WERI-Rb-1 (cell line): ENCODE results near the gene EVL.

Experiments
- DNase-seq: peaks from one replicate; pipeline ENCODE4 v3.0.0-alpha.2; 2020
- H3K27ac ChIP-seq: fragments of 250-450 bp; sonication (Bioruptor Pico); 2 replicates; pipeline ENCODE4 v1.5.1; 2020; ENCODE audit warnings: mild to moderate bottlenecking, moderate library complexity
- H3K27me3 ChIP-seq: fragments of 250-450 bp; sonication (Bioruptor Pico); 2 replicates; pipeline ENCODE4 v1.5.1; 2021; ENCODE audit warnings: mild to moderate bottlenecking, low read depth, moderate library complexity; ENCODE audit not compliant: insufficient read depth, severe bottlenecking
- H3K36me3 ChIP-seq: fragments of 250-450 bp; sonication (Bioruptor Pico); 2 replicates; pipeline ENCODE4 v1.5.1; 2020; ENCODE audit warnings: mild to moderate bottlenecking, moderate library complexity
- H3K4me3 ChIP-seq: 2 replicates; pipeline ENCODE4 v1.5.1; 2011; ENCODE audit warnings: low read depth, mild to moderate bottlenecking, control low read depth, low read length
- H3K9me3 ChIP-seq: fragments of 250-450 bp; sonication (Bioruptor Pico); 2 replicates; pipeline ENCODE4 v1.5.1; 2021; ENCODE audit warnings: mild to moderate bottlenecking, moderate library complexity; ENCODE audit not compliant: severe bottlenecking
- TF ChIP-seq, protein P1 (sequence below): IDR thresholded peaks from 2 replicates; pipeline ENCODE4 v1.5.1; 2011; ENCODE audit warnings: low read depth, mild to moderate bottlenecking, control low read depth, inconsistent platforms, low read length

The EVL gene

DNA sequence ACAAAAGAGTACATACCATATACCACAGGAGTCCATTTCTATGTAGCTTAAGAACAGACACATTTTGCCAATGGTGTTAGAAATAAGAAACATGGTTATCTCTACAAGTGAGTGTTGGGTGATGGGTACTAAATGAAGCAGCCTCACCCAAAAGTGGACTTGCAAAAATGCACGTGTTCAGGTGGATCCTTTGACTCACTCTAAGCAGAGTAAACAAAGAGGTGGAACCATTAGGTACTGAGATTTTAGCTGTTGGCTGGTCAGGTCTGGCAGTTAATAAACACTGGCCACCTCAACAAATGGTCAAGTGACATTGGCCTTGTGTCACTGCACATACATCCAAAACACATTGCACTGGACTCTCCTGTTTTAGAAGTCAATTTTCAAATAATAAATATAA is 27.6 kb downstream of the EVL start:
- peaks cover 45% of the 10 kb centered on the region for H3K36me3 ChIP-seq
- H3K9me3 ChIP-seq: no peaks in the 10 kb centered on the region
- no peak overlapping the region for H3K27ac ChIP-seq
- no peak for DNase-seq
- H3K27me3 ChIP-seq: no peaks in the 10 kb centered on the region
- H3K4me3 ChIP-seq: no peak overlapping the region
- TF ChIP-seq, protein P1, sequence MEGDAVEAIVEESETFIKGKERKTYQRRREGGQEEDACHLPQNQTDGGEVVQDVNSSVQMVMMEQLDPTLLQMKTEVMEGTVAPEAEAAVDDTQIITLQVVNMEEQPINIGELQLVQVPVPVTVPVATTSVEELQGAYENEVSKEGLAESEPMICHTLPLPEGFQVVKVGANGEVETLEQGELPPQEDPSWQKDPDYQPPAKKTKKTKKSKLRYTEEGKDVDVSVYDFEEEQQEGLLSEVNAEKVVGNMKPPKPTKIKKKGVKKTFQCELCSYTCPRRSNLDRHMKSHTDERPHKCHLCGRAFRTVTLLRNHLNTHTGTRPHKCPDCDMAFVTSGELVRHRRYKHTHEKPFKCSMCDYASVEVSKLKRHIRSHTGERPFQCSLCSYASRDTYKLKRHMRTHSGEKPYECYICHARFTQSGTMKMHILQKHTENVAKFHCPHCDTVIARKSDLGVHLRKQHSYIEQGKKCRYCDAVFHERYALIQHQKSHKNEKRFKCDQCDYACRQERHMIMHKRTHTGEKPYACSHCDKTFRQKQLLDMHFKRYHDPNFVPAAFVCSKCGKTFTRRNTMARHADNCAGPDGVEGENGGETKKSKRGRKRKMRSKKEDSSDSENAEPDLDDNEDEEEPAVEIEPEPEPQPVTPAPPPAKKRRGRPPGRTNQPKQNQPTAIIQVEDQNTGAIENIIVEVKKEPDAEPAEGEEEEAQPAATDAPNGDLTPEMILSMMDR: no peak

DNA sequence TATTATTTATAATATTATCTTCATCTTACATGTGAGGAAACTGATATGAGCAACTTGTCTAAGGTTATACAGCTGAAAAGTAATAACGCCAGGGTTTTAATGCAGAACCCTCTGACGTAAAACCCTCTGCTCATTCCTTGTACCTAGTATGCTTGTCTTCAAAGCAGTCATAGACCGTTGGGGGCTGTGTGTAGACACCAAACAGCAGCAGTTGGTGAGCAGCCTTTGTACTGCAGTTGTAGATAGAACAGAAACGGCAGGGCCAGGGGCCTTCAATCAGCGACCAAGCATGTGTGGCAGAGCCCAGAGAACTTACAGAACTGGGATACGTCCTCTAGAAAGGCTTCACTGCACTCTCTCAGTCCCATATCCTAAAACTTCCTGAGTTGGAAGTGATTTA is 28.1 kb downstream of the EVL start:
- DNase-seq: no peak
- Histone ChIP-seq H3K27ac (no peak overlapping the region), H3K4me3 (no peak overlapping the region), H3K36me3 (peaks cover 48% of the 10 kb centered on the region), H3K9me3 (no peaks in the 10 kb centered on the region), H3K27me3 (no peaks in the 10 kb centered on the region)
- TF ChIP-seq, protein P1: no peak

DNA sequence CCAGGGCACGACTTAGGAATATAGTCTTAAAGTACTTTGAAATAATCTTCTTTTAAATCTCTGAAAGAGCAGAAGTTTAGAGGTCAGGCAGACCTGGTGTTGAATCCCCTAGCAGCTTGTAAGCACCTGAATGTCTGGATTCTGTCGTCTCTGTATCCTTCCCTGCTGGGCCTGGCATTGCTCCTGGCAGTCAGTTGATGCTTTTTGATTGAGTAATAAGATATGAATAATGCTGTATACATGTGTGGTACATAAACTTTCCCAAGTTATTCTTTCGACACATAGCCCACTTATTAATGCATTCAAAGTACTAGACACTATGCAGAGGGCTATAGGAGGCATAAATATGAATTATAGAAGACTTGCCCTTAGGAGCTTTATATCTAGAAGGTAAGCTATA is 31.4 kb downstream of the EVL start:
- no peak overlapping the region for H3K4me3 ChIP-seq
- TF ChIP-seq, protein P1: no peak
- peaks cover 47% of the 10 kb centered on the region for H3K36me3 ChIP-seq
- DNase-seq: no peak
- no peaks in the 10 kb centered on the region for H3K27me3 ChIP-seq
- H3K27ac ChIP-seq: no peak overlapping the region
- H3K9me3 ChIP-seq: no peaks in the 10 kb centered on the region

DNA sequence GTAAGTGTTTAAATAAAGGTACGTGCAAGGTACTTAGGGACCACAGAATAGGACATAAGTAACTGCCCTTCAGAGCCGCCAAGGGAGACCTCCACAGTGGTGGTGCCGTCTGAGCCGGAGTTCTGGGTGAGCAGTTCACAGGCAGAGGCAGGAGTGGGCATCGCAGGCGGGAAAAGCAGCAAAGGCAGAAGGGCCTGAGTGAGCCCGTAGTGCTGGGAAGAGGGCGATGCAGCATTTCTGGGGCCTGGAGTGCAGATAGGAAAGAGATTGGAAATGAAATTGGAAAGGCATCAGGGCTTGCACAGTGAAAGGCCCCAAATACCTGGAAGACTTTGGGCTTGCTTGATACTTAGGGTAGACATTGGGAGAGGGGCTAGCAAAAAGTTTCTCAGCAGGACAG is 32.9 kb downstream of the EVL start:
- Histone ChIP-seq H3K27ac (no peak overlapping the region), H3K27me3 (no peaks in the 10 kb centered on the region), H3K9me3 (no peaks in the 10 kb centered on the region), H3K36me3 (peaks cover 35% of the 10 kb centered on the region), H3K4me3 (no peak overlapping the region)
- TF ChIP-seq, protein P1: no peak
- DNase-seq: no peak

- Histone ChIP-seq H3K9me3 (no peaks in the 10 kb centered on the region), H3K4me3 (no peak overlapping the region), H3K36me3 (peaks cover 39% of the 10 kb centered on the region), H3K27me3 (no peaks in the 10 kb centered on the region), H3K27ac (no peak overlapping the region)
- TF ChIP-seq, protein P1: no peak
- no peak for DNase-seq
Measured at GRCh38 chr14:100100032-100100703, 34.9 kb downstream of the EVL start.
